ENCODE data around the gene FLNB.

DNA sequence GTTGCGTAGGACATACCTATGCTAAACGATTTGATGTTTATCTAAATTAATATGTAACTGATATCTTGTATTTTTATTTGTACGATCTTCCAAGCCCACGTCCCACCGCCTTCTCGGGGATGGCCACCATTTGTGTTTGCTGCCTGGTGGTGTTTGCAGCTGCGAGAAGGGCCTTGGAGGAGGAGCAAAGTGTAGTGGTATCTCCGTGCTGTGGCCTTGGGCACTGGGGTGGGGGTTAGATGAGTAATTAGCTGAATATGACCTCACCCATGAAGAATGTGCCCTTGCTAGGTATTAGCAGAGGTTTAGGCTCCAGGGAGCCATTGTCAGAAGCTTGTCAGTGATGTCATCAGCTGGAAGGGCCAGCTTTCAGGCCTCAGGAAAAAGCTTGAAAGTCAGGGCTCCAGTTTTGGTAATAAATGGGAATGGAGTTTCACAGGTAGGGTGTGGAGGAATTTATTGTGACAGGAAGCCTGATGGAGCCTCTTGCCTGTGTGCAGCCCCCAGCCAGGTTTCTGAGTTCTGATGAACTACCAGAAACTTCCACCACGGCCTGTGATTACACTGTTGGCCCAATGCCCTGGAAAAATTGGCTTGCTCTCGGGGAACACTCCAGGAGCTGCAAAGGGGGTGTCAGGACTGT, 41.0 kb downstream of the FLNB start:
- TF ChIP-seq CTCF (IDR thresholded peaks at IDR 0.05) (no peak), EZH2 (IDR thresholded peaks at IDR 0.05) (no peak), EZH2phosphoT487 (IDR thresholded peaks at IDR 0.05) (no peak)
